Measurements from ENCODE around the gene NR4A1. TPM values are rescaled to one million over a fixed set of nuclear protein-coding genes. Genes with fewer than 3 reads are reported as not detected.

NR4A1 gene
- total and polyA plus RNA-seq, 10 of the 15 experiments (the other 5 are each of a cell fraction or from before 2014, with no cell fraction given) = 0.05 to 7.9 (median 2.2) TPM; not detected in 1

DNA sequence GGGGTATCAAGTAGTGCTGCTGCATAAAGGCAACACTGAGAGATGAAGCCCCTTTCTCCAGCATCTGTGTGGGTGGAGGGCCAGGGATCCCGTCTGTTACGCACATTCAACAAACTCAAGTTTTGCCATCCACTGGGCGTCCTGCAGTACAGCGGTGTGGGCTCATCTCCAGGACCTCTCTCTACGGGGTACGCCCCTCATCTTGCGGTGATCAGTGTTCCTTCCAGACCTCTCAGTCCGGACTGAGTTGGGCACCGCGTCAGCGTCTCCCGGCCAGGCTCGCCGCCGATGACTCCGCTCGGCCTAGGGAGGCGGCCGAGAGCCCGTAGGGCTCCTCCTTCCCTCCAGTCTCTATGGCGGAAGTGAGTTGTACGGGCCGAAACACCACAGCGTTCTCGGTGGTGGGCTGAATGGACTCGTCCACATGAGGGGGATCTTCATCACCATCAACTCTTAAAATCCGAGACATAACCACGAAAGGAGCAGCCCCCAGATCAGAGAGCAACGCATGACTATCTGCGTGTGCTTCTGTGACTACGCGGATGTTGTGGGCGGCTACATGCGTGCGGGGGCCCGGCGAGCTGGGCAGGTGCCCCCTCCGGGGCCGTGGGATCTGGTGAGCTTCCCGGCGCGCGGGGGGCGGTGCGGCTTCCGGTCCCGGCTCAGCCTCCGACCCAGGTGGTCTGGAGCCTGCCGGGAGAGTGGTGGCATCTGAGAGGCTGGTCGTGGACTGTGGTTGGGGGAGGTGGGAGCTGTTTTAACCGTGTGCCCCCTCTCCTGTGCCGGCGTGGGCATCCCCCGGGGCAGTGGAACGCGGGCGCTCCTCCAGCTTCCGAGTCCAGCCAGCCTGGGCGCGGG, 18.3 kb downstream of the NR4A1 start, which contains the start of gene ATG101 (continued):
- peak; percentile 66; the same call in 1 of the 2 replicates for TF ChIP-seq POLR2AphosphoS2 (IDR thresholded peaks at IDR 0.05; ENCODE audit: low read depth, low read length)
- TF ChIP-seq SIN3A (IDR thresholded peaks at IDR 0.05; ENCODE audit: low read depth, low read length) = peak; percentile 83
- peak; percentile 45; the same call in 1 of the 2 replicates for TF ChIP-seq RFX5 (IDR thresholded peaks at IDR 0.05; ENCODE audit: low read depth, low read length)
- TF ChIP-seq HDGF (IDR thresholded peaks at IDR 0.05) = 0 out of 2 replicates have a peak, but pooled peaks have one; percentile 41
- peak; percentile 61 for TF ChIP-seq SMARCA5 (IDR thresholded peaks at IDR 0.05)
- peak; percentile 58; the same call in 1 of the 2 replicates for TF ChIP-seq MEF2A (IDR thresholded peaks at IDR 0.05; ENCODE audit: insufficient read depth, low read depth, low read length)
- TF ChIP-seq, protein P1, sequence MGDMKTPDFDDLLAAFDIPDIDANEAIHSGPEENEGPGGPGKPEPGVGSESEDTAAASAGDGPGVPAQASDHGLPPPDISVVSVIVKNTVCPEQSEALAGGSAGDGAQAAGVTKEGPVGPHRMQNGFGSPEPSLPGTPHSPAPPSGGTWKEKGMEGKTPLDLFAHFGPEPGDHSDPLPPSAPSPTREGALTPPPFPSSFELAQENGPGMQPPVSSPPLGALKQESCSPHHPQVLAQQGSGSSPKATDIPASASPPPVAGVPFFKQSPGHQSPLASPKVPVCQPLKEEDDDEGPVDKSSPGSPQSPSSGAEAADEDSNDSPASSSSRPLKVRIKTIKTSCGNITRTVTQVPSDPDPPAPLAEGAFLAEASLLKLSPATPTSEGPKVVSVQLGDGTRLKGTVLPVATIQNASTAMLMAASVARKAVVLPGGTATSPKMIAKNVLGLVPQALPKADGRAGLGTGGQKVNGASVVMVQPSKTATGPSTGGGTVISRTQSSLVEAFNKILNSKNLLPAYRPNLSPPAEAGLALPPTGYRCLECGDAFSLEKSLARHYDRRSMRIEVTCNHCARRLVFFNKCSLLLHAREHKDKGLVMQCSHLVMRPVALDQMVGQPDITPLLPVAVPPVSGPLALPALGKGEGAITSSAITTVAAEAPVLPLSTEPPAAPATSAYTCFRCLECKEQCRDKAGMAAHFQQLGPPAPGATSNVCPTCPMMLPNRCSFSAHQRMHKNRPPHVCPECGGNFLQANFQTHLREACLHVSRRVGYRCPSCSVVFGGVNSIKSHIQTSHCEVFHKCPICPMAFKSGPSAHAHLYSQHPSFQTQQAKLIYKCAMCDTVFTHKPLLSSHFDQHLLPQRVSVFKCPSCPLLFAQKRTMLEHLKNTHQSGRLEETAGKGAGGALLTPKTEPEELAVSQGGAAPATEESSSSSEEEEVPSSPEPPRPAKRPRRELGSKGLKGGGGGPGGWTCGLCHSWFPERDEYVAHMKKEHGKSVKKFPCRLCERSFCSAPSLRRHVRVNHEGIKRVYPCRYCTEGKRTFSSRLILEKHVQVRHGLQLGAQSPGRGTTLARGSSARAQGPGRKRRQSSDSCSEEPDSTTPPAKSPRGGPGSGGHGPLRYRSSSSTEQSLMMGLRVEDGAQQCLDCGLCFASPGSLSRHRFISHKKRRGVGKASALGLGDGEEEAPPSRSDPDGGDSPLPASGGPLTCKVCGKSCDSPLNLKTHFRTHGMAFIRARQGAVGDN (IDR thresholded peaks at IDR 0.05) = 0 out of 2 replicates have a peak, but pooled peaks have one; percentile 41
- peak; percentile 80 for TF ChIP-seq TCF12 (IDR thresholded peaks at IDR 0.05; ENCODE audit: low read depth, low read length)
- peak; percentile 86; the same call in 1 of the 2 replicates for TF ChIP-seq GATAD2B (conservative IDR thresholded peaks at IDR 0.05; ENCODE audit: low read depth)
- TF ChIP-seq NFYB (IDR thresholded peaks at IDR 0.05; ENCODE audit: insufficient read depth, low read depth, low read length) = 0 out of 2 replicates have a peak, but pooled peaks have one; percentile 8
- TF ChIP-seq, protein P2, sequence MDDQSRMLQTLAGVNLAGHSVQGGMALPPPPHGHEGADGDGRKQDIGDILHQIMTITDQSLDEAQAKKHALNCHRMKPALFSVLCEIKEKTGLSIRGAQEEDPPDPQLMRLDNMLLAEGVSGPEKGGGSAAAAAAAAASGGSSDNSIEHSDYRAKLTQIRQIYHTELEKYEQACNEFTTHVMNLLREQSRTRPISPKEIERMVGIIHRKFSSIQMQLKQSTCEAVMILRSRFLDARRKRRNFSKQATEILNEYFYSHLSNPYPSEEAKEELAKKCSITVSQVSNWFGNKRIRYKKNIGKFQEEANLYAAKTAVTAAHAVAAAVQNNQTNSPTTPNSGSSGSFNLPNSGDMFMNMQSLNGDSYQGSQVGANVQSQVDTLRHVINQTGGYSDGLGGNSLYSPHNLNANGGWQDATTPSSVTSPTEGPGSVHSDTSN (IDR thresholded peaks at IDR 0.05; ENCODE audit: insufficient replicate concordance, low read depth, low read length) = no peak
- TF ChIP-seq, protein P3, sequence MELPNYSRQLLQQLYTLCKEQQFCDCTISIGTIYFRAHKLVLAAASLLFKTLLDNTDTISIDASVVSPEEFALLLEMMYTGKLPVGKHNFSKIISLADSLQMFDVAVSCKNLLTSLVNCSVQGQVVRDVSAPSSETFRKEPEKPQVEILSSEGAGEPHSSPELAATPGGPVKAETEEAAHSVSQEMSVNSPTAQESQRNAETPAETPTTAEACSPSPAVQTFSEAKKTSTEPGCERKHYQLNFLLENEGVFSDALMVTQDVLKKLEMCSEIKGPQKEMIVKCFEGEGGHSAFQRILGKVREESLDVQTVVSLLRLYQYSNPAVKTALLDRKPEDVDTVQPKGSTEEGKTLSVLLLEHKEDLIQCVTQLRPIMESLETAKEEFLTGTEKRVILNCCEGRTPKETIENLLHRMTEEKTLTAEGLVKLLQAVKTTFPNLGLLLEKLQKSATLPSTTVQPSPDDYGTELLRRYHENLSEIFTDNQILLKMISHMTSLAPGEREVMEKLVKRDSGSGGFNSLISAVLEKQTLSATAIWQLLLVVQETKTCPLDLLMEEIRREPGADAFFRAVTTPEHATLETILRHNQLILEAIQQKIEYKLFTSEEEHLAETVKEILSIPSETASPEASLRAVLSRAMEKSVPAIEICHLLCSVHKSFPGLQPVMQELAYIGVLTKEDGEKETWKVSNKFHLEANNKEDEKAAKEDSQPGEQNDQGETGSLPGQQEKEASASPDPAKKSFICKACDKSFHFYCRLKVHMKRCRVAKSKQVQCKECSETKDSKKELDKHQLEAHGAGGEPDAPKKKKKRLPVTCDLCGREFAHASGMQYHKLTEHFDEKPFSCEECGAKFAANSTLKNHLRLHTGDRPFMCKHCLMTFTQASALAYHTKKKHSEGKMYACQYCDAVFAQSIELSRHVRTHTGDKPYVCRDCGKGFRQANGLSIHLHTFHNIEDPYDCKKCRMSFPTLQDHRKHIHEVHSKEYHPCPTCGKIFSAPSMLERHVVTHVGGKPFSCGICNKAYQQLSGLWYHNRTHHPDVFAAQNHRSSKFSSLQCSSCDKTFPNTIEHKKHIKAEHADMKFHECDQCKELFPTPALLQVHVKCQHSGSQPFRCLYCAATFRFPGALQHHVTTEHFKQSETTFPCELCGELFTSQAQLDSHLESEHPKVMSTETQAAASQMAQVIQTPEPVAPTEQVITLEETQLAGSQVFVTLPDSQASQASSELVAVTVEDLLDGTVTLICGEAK (IDR thresholded peaks at IDR 0.05; ENCODE audit: borderline replicate concordance) = peak; percentile 96
- TF ChIP-seq, protein P4, sequence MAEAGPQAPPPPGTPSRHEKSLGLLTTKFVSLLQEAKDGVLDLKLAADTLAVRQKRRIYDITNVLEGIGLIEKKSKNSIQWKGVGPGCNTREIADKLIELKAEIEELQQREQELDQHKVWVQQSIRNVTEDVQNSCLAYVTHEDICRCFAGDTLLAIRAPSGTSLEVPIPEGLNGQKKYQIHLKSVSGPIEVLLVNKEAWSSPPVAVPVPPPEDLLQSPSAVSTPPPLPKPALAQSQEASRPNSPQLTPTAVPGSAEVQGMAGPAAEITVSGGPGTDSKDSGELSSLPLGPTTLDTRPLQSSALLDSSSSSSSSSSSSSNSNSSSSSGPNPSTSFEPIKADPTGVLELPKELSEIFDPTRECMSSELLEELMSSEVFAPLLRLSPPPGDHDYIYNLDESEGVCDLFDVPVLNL (IDR thresholded peaks at IDR 0.05; ENCODE audit: low read depth, low read length) = peak; percentile 46; the same call in 1 of the 2 replicates
- TF ChIP-seq TBL1XR1 (IDR thresholded peaks at IDR 0.05; ENCODE audit: low read depth, low read length) = peak; percentile 87; the same call in 1 of the 2 replicates
- TF ChIP-seq NR2C1 (IDR thresholded peaks at IDR 0.05) = peak; percentile 72
- TF ChIP-seq CBFB (IDR thresholded peaks at IDR 0.05; ENCODE audit: low read depth) = 0 out of 2 replicates have a peak, but pooled peaks have one; percentile 70
- peak; percentile 90 for TF ChIP-seq RELA (IDR thresholded peaks at IDR 0.05; ENCODE audit: borderline replicate concordance, partially characterized antibody)
- TF ChIP-seq ZNF207 (IDR thresholded peaks at IDR 0.05; ENCODE audit: borderline replicate concordance) = peak; percentile 100
